Measurements from ENCODE around the gene C21orf58. TPM values are rescaled to one million over a fixed set of nuclear protein-coding genes. Genes with fewer than 3 reads are reported as not detected.
"Not testable (repeated sequence)": the region's sequence is repeated elsewhere in the genome, so short reads cannot be mapped to it uniquely, and the experiment has no call there.

Gene C21orf58
- total RNA-seq, 3 donors from 2014 or later = 0.96 to 2.9 (median 2.6) TPM

- no peak for DNase-seq (ENCODE audit: low spot score in 2 of 2)
- H3K36me3 ChIP-seq = no peaks in the 10 kb centered on the region
- H3K27ac ChIP-seq = no peak overlapping the region
- no peaks in the 10 kb centered on the region for H3K4me1 ChIP-seq
- intact Hi-C loops (cut with DNase I; ENCODE audit: low total_unique reads) = no loop called here
- no peaks in the 10 kb centered on the region for H3K9me3 ChIP-seq
- TF ChIP-seq CTCF (IDR thresholded peaks at IDR 0.05) = no peak
- TF ChIP-seq POLR2AphosphoS5 (IDR thresholded peaks at IDR 0.05) = no peak
- TF ChIP-seq POLR2A (IDR thresholded peaks at IDR 0.05) = no peak
- H3K27me3 ChIP-seq = no peaks in the 10 kb centered on the region
- H3K4me3 ChIP-seq = no peak overlapping the region
Measured at GRCh38 chr21:46312949-46313348, 10.7 kb downstream of the C21orf58 start.

GRCh38 chr21:46311568-46311967, 12.1 kb downstream of the C21orf58 start:
- Histone ChIP-seq H3K4me1 (no peaks in the 10 kb centered on the region), H3K36me3 (no peaks in the 10 kb centered on the region), H3K27me3 (no peaks in the 10 kb centered on the region), H3K27ac (no peak overlapping the region), H3K9me3 (no peaks in the 10 kb centered on the region), H3K4me3 (no peak overlapping the region)
- DNase-seq (ENCODE audit: low spot score in 2 of 2) = no peak
- intact Hi-C loops (cut with DNase I; ENCODE audit: low total_unique reads) = loop anchor here (2.0 kb wide), 1 partner anchor 31 kb away; no protein-coding TSS in a partner anchor
- no peak for TF ChIP-seq POLR2A (IDR thresholded peaks at IDR 0.05)
- TF ChIP-seq POLR2AphosphoS5 (IDR thresholded peaks at IDR 0.05) = no peak
- TF ChIP-seq CTCF (IDR thresholded peaks at IDR 0.05) = no peak

- H3K4me1 ChIP-seq; H3K27ac ChIP-seq; H3K36me3 ChIP-seq; H3K4me3 ChIP-seq; H3K27me3 ChIP-seq; DNase-seq (ENCODE audit: low spot score in 2 of 2); H3K9me3 ChIP-seq: not testable (repeated sequence)
- intact Hi-C loops (cut with DNase I; ENCODE audit: low total_unique reads) = loop anchor here (2.0 kb wide), 1 partner anchor 33 kb away; no protein-coding TSS in a partner anchor
Measured at GRCh38 chr21:46310260-46310659, 13.4 kb downstream of the C21orf58 start.

GRCh38 chr21:46308431-46308830, 15.2 kb downstream of the C21orf58 start:
- TF ChIP-seq POLR2AphosphoS5 (IDR thresholded peaks at IDR 0.05) (no peak), POLR2A (IDR thresholded peaks at IDR 0.05) (no peak), CTCF (IDR thresholded peaks at IDR 0.05) (no peak)
- no peak for DNase-seq (ENCODE audit: low spot score in 2 of 2)
- Histone ChIP-seq H3K4me1 (no peaks in the 10 kb centered on the region), H3K27ac (no peak overlapping the region), H3K36me3 (no peaks in the 10 kb centered on the region), H3K27me3 (no peaks in the 10 kb centered on the region), H3K9me3 (no peaks in the 10 kb centered on the region), H3K4me3 (no peak overlapping the region)
- intact Hi-C loops (cut with DNase I; ENCODE audit: low total_unique reads) = no loop called here

- no peak overlapping the region for H3K27ac ChIP-seq
- H3K36me3 ChIP-seq = no peaks in the 10 kb centered on the region
- H3K4me3 ChIP-seq = no peak overlapping the region
- no peaks in the 10 kb centered on the region for H3K9me3 ChIP-seq
- TF ChIP-seq CTCF (IDR thresholded peaks at IDR 0.05) (no peak), POLR2A (IDR thresholded peaks at IDR 0.05) (no peak), POLR2AphosphoS5 (IDR thresholded peaks at IDR 0.05) (no peak)
- no peaks in the 10 kb centered on the region for H3K27me3 ChIP-seq
- DNase-seq (ENCODE audit: low spot score in 2 of 2) = no peak
- no peaks in the 10 kb centered on the region for H3K4me1 ChIP-seq
- intact Hi-C loops (cut with DNase I; ENCODE audit: low total_unique reads) = no loop called here
Measured at GRCh38 chr21:46307625-46308024, 16.0 kb downstream of the C21orf58 start.

GRCh38 chr21:46304955-46305354, 18.7 kb downstream of the C21orf58 start:
- no peak for DNase-seq (ENCODE audit: low spot score in 2 of 2)
- intact Hi-C loops (cut with DNase I; ENCODE audit: low total_unique reads) = no loop called here
- no peak overlapping the region for H3K4me3 ChIP-seq
- H3K36me3 ChIP-seq = no peaks in the 10 kb centered on the region
- no peak overlapping the region for H3K27ac ChIP-seq
- TF ChIP-seq CTCF (IDR thresholded peaks at IDR 0.05) (no peak), POLR2AphosphoS5 (IDR thresholded peaks at IDR 0.05) (no peak), POLR2A (IDR thresholded peaks at IDR 0.05) (no peak)
- H3K9me3 ChIP-seq = no peaks in the 10 kb centered on the region
- no peaks in the 10 kb centered on the region for H3K27me3 ChIP-seq
- no peaks in the 10 kb centered on the region for H3K4me1 ChIP-seq

Data from breast epithelium (tissue), 4 donors.